Mesothelial cell of epicardium (in vitro differentiated cells): Measurements from ENCODE around the gene SH3RF3. TPM values are rescaled to one million over a fixed set of nuclear protein-coding genes. Genes with fewer than 3 reads are reported as not detected.

Experiments used
- DNase-seq, 2 experiments: peaks; one replicate each; pipeline ENCODE4 v3.0.0; 2021; ENCODE audit warnings: low spot score in 2 of 2; ENCODE audit not compliant: unreplicated experiment in 2 of 2
- H3K27ac Mint-ChIP-seq: 2 replicates; pipeline ENCODE4 v1.8.0; 2021; ENCODE audit warnings: mixed read lengths
- H3K27me3 Mint-ChIP-seq: 2 replicates; pipeline ENCODE4 v1.8.0; 2021; ENCODE audit warnings: low read depth, mixed read lengths
- H3K36me3 Mint-ChIP-seq: 2 replicates; pipeline ENCODE4 v1.8.0; 2021; ENCODE audit warnings: mixed read lengths
- H3K4me1 Mint-ChIP-seq: 2 replicates; pipeline ENCODE4 v1.8.0; 2021; ENCODE audit warnings: mixed read lengths
- H3K4me3 Mint-ChIP-seq: 2 replicates; pipeline ENCODE4 v1.8.0; 2021; ENCODE audit warnings: mild to moderate bottlenecking, moderate library complexity, mixed read lengths
- H3K9me3 Mint-ChIP-seq: 2 replicates; pipeline ENCODE4 v1.8.0; 2021; ENCODE audit warnings: mixed read lengths
- CTCF ChIP-seq: fragments of 200-600 bp; sonication (generic); IDR thresholded peaks from one replicate; pipeline ENCODE4 v1.5.0; 2021; ENCODE audit warnings: antibody characterized with exemption; ENCODE audit not compliant: unreplicated experiment
- total RNA-seq: library from RNA; stranded (reverse); gene quantifications from 3 replicates; pipeline ENCODE4 v1.2.1, GENCODE V29; 2021

The SH3RF3 gene
- total RNA-seq, 1 donor from 2014 or later, result 2.7 TPM

GRCh38 chr2:109184368-109184767, 55.4 kb downstream of the SH3RF3 start:
- no peak for TF ChIP-seq CTCF
- no peak overlapping the region for H3K27ac Mint-ChIP-seq
- DNase-seq, result no peak
- peaks cover 10% of the 10 kb centered on the region for H3K4me1 Mint-ChIP-seq
- peaks cover 22% of the 10 kb centered on the region for H3K27me3 Mint-ChIP-seq
- H3K4me3 Mint-ChIP-seq, result no peak overlapping the region
- H3K36me3 Mint-ChIP-seq, result peaks cover 4% of the 10 kb centered on the region
- H3K9me3 Mint-ChIP-seq, result peaks cover 23% of the 10 kb centered on the region

GRCh38 chr2:109185338-109185737, 56.3 kb downstream of the SH3RF3 start:
- H3K9me3 Mint-ChIP-seq, result peaks cover 15% of the 10 kb centered on the region
- no peak for TF ChIP-seq CTCF
- H3K36me3 Mint-ChIP-seq, result peaks cover 2% of the 10 kb centered on the region
- DNase-seq, result no peak
- no peak overlapping the region for H3K4me3 Mint-ChIP-seq
- peaks cover 22% of the 10 kb centered on the region for H3K27me3 Mint-ChIP-seq
- no peak overlapping the region for H3K27ac Mint-ChIP-seq
- H3K4me1 Mint-ChIP-seq, result peaks cover 10% of the 10 kb centered on the region

- H3K4me3 Mint-ChIP-seq, result no peak overlapping the region
- peaks cover 10% of the 10 kb centered on the region for H3K9me3 Mint-ChIP-seq
- peaks cover 2% of the 10 kb centered on the region for H3K36me3 Mint-ChIP-seq
- no peak overlapping the region for H3K27ac Mint-ChIP-seq
- no peak for DNase-seq
- H3K27me3 Mint-ChIP-seq, result peaks cover 27% of the 10 kb centered on the region
- peaks cover 10% of the 10 kb centered on the region for H3K4me1 Mint-ChIP-seq
- no peak for TF ChIP-seq CTCF
Observed at GRCh38 chr2:109185821-109186570, 57.0 kb downstream of the SH3RF3 start.

- H3K4me3 Mint-ChIP-seq, result no peak overlapping the region
- H3K4me1 Mint-ChIP-seq, result peaks cover 10% of the 10 kb centered on the region
- peaks cover 26% of the 10 kb centered on the region for H3K27me3 Mint-ChIP-seq
- no peak overlapping the region for H3K27ac Mint-ChIP-seq
- peaks cover 6% of the 10 kb centered on the region for H3K9me3 Mint-ChIP-seq
- H3K36me3 Mint-ChIP-seq, result peaks cover under 1% of the 10 kb centered on the region
- no peak for DNase-seq
- no peak for TF ChIP-seq CTCF
Observed at GRCh38 chr2:109186656-109187250, 57.7 kb downstream of the SH3RF3 start.

- Mint-ChIP-seq H3K4me3 (no peak overlapping the region), H3K4me1 (peaks cover 10% of the 10 kb centered on the region), H3K9me3 (no peaks in the 10 kb centered on the region), H3K27me3 (peaks cover 26% of the 10 kb centered on the region), H3K36me3 (no peaks in the 10 kb centered on the region), H3K27ac (no peak overlapping the region)
- no peak for TF ChIP-seq CTCF
- no peak for DNase-seq
Observed at GRCh38 chr2:109187711-109188495, 58.9 kb downstream of the SH3RF3 start.
